DND-41 (cell line): Measurements from ENCODE around the gene FAM20B.

Experiments used
- ATAC-seq: fragments of 200-7000 bp; cut with Tn5 transposase; 3 replicates; pipeline ENCODE4 v1.9.1; 2021; ENCODE audit warnings: low read depth; ENCODE audit not compliant: insufficient read depth
- DNase-seq: peaks from one replicate; pipeline ENCODE4 v3.0.0-alpha.2; 2020
- H2AFZ ChIP-seq: 2 replicates; pipeline ENCODE4 v1.6.0; 2012; ENCODE audit warnings: low read depth, low read length
- H3K27ac ChIP-seq: 2 replicates; pipeline ENCODE4 v1.5.1; 2012; ENCODE audit warnings: low read length, inconsistent platforms
- H3K27me3 ChIP-seq: fragments of 200-600 bp; sonication (generic); 2 replicates; pipeline ENCODE4 v1.6.0; 2012; ENCODE audit warnings: low read length, mild to moderate bottlenecking, inconsistent platforms; ENCODE audit not compliant: insufficient read depth, poor library complexity
- H3K36me3 ChIP-seq: 2 replicates; pipeline ENCODE4 v1.5.1; 2012; ENCODE audit warnings: low read length, inconsistent platforms; ENCODE audit not compliant: insufficient read depth
- H3K4me1 ChIP-seq: 2 replicates; pipeline ENCODE4 v1.5.1; 2012; ENCODE audit warnings: mild to moderate bottlenecking, low read length; ENCODE audit not compliant: insufficient read depth
- H3K4me2 ChIP-seq: 2 replicates; pipeline ENCODE4 v1.6.0; 2012; ENCODE audit warnings: mild to moderate bottlenecking, moderate library complexity, low read length, inconsistent platforms; ENCODE audit not compliant: insufficient read depth
- H3K4me3 ChIP-seq, 2 experiments: fragments of 200-600 bp in 1 of 2; shearing (Covaris generic) in 1 of 2; 2 replicates each; pipeline ENCODE4 v1.5.1; 2012 to 2016; ENCODE audit warnings: inconsistent platforms in 2 of 2, low read length in 2 of 2, mild to moderate bottlenecking in 2 of 2, low read depth in 1 of 2, moderate library complexity in 1 of 2
- H3K79me2 ChIP-seq: 2 replicates; pipeline ENCODE4 v1.6.0; 2012; ENCODE audit warnings: low read length, inconsistent platforms; ENCODE audit not compliant: insufficient read depth
- H3K9ac ChIP-seq: 2 replicates; pipeline ENCODE4 v1.6.0; 2012; ENCODE audit warnings: low read depth, mild to moderate bottlenecking, inconsistent platforms, low read length, moderate library complexity
- H3K9me3 ChIP-seq: 2 replicates; pipeline ENCODE4 v1.5.1; 2012; ENCODE audit warnings: low read length, moderate library complexity, mild to moderate bottlenecking, inconsistent platforms; ENCODE audit not compliant: insufficient read depth, severe bottlenecking
- H4K20me1 ChIP-seq: 2 replicates; pipeline ENCODE4 v1.6.0; 2012; ENCODE audit warnings: low read length; ENCODE audit not compliant: insufficient read depth
- CTCF ChIP-seq: IDR thresholded peaks from 2 replicates; pipeline ENCODE4 v1.5.1; 2012; ENCODE audit warnings: borderline replicate concordance, low read length, moderate library complexity, mild to moderate bottlenecking; ENCODE audit not compliant: poor library complexity, severe bottlenecking; ENCODE audit errors: extremely low read depth
- EZH2 ChIP-seq: IDR thresholded peaks from 3 replicates; pipeline ENCODE4 v1.6.1; 2012; ENCODE audit warnings: borderline replicate concordance, low read depth, mild to moderate bottlenecking, moderate library complexity, low read length, inconsistent platforms; ENCODE audit not compliant: severe bottlenecking

Gene FAM20B

GRCh38 chr1:179029321-179029759 lies 3.6 kb downstream of the FAM20B start:
- ATAC-seq (no peak), DNase-seq (no peak)
- Histone ChIP-seq H3K9ac (no peak overlapping the region), H3K27me3 (no peaks in the 10 kb centered on the region), H4K20me1 (peaks cover 8% of the 10 kb centered on the region; the same call in 1 of the 2 replicates), H3K9me3 (no peaks in the 10 kb centered on the region), H3K4me2 (no peak overlapping the region), H3K27ac (no peak overlapping the region), H3K79me2 (peaks cover 80% of the 10 kb centered on the region), H3K4me1 (peaks cover 18% of the 10 kb centered on the region), H3K36me3 (no peaks in the 10 kb centered on the region; the same call in 1 of the 2 replicates), H2AFZ (no peak overlapping the region), H3K4me3 (no peak overlapping the region)
- TF ChIP-seq CTCF: no peak
- no peak for TF ChIP-seq EZH2

GRCh38 chr1:179030130-179030529 lies 4.4 kb downstream of the FAM20B start:
- Histone ChIP-seq H3K9me3 (no peaks in the 10 kb centered on the region), H3K79me2 (peaks cover 87% of the 10 kb centered on the region), H3K27me3 (no peaks in the 10 kb centered on the region), H3K27ac (no peak overlapping the region), H3K36me3 (no peaks in the 10 kb centered on the region; the same call in 1 of the 2 replicates), H4K20me1 (peaks cover 13% of the 10 kb centered on the region; the same call in 1 of the 2 replicates), H3K4me1 (peaks cover 14% of the 10 kb centered on the region), H3K9ac (no peak overlapping the region), H3K4me3 (no peak overlapping the region), H3K4me2 (no peak overlapping the region), H2AFZ (no peak overlapping the region)
- DNase-seq: no peak
- ATAC-seq: no peak
- TF ChIP-seq CTCF (no peak), EZH2 (no peak)

GRCh38 chr1:179030683-179031082 lies 5.0 kb downstream of the FAM20B start:
- peaks cover 19% of the 10 kb centered on the region; the same call in 1 of the 2 replicates for H4K20me1 ChIP-seq
- H3K27ac ChIP-seq: no peak overlapping the region
- no peak for DNase-seq
- H3K9ac ChIP-seq: no peak overlapping the region
- TF ChIP-seq CTCF (no peak), EZH2 (no peak)
- no peak overlapping the region for H3K4me2 ChIP-seq
- no peaks in the 10 kb centered on the region for H3K27me3 ChIP-seq
- no peaks in the 10 kb centered on the region for H3K9me3 ChIP-seq
- peaks cover 92% of the 10 kb centered on the region for H3K79me2 ChIP-seq
- peaks cover 10% of the 10 kb centered on the region for H3K4me1 ChIP-seq
- ATAC-seq: no peak
- no peak overlapping the region for H2AFZ ChIP-seq
- H3K4me3 ChIP-seq: no peak overlapping the region
- H3K36me3 ChIP-seq: no peaks in the 10 kb centered on the region; the same call in 1 of the 2 replicates
